Measurements from ENCODE around the gene EDN1.

EDN1 gene

DNA sequence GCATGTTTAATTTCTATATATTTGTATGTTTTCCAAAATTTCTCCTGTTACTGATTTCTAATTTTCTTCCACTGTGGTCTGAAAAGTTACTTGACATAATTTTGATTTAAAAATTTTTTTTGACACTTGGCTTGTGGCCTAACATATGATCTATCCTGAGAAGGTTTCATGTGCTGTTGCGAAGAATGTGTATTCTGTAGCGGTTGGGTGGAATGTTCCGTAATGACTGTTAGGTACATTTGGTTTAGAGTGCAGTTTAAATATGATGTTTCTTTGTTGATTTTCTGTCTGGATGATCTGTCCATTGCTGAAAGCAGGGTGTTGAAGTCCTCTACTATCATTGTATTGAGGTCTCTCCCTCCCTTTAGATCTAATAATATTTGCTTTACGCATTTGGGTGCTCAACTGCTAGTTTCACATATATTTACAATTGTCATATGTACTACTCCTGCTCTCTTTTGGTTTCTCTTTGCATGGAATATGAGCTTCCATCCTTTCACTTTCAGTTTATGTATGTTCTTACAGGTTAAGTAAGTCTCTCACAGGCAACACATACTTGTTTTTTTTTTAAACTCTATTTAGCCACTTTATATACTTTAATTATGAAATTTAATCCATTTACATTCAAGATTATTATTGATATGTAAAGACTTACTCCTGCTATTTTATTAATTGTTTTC is 19.5 kb upstream of the EDN1 start:
- DNase-seq, result no peak

GRCh38 chr6:12271594-12271993 is 18.6 kb upstream of the EDN1 start:
- DNase-seq, result no peak

- no peak for DNase-seq
These were observed 18.2 kb upstream of the EDN1 start for GRCh38 chr6:12271997-12272396.

- no peak for DNase-seq
These were observed 15.1 kb upstream of the EDN1 start for GRCh38 chr6:12275107-12275506.

- no peak for DNase-seq
These were observed 13.2 kb upstream of the EDN1 start for GRCh38 chr6:12276930-12277315.

- DNase-seq, result no peak
These were observed 12.8 kb upstream of the EDN1 start for GRCh38 chr6:12277386-12277785.

DNA sequence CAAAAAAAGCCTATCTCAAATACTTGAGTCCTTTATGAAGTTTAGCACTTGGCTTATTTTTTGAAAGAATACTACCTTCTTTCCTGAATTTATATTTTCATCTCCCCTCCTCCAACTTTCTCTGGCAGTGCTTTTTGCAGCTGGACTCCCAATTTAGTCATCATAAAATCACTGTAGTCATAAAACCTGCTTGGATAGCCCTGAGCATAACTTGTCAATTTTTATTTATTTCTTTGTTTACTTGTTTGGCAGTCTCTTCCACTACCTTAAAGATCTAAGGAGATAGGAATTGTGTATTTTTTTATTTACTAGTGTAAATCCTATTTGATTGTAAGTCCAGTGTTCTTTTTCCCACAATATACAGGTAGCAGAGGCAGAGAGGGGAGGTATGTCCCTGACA is 11.2 kb upstream of the EDN1 start:
- no peak for DNase-seq

DNA sequence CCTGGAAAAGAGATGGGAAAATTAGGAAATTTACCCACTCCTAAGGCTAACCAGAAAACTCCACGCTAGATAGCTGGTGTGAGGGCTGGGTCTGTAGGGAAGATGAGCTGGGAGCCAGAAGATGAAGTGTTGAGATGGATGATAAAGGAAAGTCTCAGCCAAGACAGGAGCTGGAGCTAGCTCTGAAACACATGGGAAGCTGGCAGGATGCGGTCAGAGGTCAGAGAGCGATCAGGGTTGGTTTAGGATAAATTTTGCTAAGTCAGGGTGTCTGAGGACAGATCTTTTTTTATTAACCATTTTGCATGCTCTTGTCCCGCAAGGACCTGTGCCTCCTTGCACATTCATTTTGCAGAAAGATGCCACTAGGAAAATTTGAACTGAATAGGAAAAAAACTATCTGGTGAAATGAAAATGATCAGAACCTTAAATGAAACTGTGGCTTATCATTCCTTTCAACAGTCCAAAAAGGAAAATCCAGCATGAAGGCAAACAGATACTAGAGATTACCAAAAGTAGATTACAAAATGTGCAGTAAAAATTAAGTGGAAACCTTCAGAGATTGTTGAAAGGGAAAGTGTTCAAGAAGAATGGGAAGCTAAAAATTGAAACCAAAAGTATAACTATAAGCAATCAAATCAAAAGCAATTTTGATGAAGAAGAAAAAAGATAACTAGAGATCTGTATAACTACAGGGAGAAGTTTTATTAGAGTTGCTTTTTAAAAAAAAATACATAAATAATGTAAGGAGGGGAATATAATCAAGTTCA is 10.7 kb upstream of the EDN1 start:
- DNase-seq, result no peak

- DNase-seq, result no peak
These were observed 9.7 kb upstream of the EDN1 start for GRCh38 chr6:12280458-12280857.

DNA sequence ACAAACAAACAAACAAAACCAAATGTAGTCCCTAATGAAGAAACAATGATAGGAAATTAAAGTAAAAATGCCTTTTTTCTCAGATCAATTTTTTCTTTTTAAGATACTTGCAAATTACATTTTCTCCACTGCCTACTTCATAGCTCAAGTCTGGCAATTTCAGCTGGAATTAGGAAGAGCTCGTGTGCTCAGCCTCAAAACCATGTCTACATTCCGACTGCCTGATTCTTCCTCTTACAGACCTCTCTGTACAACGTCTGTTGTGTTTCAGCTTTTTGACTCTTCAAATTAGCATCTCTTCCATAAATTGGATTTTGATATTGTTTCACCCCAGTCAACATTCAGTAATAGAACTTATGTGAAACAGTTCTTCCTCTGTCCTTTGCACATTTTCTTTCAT is 9.3 kb upstream of the EDN1 start:
- DNase-seq, result no peak

DNA sequence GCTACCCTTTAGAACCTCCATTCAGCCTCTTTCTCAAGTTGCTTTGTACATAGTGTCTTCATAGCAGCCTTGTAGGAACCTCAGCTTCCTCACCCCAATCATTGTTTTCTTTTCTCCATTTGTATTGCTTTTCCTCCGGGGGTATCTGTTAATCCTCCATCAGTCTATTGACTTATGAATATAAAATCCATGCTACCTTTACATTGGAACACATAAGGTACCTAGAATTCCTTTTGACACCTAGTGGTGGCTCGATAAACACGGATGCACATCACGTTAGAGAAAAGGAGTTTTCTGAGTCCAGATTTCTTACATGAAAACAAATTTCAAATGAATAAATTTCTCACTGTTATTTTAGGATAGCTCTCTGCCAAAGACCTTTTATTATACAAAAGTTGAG is 6.3 kb upstream of the EDN1 start:
- DNase-seq, result no peak

DNA sequence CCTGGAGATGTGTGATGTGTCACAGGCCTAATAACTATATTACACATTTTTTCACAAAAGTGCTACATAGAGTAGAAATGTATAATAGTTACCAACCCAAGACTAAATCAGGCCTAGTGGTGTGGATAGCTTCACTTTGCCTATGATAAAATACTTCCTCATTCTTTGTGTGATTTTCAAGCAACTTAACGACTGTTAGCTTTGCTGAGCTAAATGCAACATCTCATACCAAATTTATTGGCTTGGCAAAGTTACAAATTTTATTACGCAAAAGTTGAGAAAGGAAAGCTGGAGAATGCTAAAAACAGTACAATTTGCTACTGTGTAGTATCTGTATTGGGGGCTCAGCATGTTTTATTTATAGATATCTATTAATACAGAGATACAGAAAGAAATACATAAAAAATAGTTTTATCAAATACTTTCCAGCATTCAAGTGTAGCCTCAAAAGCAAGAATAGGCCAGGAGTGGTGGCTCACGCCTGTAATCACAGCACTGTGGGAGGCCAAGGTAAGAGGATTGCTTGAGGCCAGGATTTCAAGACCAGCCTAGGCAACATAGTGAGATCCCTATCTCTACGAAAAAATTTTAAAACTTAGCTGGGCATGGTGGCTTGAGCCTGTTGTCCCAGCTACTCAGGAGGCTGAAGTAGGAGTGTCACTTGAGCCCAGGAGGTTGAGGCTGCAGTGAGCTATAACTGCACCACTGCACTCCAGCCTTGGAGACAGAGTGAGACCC is 3.6 kb upstream of the EDN1 start:
- DNase-seq, result no peak

- no peak for DNase-seq
These were observed 1.9 kb upstream of the EDN1 start for GRCh38 chr6:12288211-12288618.

- no peak for DNase-seq
These were observed 1.2 kb upstream of the EDN1 start for GRCh38 chr6:12288914-12289313.

GRCh38 chr6:12289365-12289919 is 719 bp upstream of the EDN1 start:
- peak; percentile 30 for DNase-seq

- no peak for DNase-seq
These were observed 1.1 kb downstream of the EDN1 start for GRCh38 chr6:12291071-12291838.

GRCh38 chr6:12291839-12292604 is 1.9 kb downstream of the EDN1 start:
- no peak for DNase-seq

DNA sequence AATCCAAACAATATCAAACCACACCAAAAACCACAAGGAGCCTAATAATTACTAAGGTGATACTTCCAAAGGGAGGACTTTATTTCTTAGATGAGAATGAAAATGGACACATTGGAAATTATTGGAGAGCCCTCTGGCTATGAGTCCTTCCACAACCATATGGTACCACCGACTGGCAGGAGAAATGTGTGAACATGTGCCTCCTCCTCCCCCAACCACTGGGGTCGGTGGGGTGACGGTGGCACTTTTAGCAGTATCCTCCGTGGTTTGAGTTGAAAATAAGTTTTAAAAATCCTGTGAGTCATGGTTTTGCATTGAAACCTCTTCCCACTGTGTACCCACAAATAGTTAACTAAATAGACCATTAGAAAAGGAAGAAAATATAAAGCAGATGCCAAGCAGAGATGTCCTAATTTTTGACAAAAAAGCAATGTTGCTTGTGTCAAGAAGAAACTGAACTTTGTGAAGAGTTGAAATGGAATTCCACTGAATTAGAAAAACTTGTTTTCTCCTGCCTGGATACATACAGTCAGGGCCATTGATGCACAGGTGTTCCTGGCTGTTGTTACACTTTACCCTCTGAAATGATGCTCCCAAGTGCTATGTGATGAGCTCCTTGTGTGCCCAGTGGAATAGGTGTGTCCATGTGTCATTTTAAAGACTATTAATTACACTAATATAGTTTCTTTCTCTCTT is 3.2 kb downstream of the EDN1 start:
- no peak for DNase-seq

DNA sequence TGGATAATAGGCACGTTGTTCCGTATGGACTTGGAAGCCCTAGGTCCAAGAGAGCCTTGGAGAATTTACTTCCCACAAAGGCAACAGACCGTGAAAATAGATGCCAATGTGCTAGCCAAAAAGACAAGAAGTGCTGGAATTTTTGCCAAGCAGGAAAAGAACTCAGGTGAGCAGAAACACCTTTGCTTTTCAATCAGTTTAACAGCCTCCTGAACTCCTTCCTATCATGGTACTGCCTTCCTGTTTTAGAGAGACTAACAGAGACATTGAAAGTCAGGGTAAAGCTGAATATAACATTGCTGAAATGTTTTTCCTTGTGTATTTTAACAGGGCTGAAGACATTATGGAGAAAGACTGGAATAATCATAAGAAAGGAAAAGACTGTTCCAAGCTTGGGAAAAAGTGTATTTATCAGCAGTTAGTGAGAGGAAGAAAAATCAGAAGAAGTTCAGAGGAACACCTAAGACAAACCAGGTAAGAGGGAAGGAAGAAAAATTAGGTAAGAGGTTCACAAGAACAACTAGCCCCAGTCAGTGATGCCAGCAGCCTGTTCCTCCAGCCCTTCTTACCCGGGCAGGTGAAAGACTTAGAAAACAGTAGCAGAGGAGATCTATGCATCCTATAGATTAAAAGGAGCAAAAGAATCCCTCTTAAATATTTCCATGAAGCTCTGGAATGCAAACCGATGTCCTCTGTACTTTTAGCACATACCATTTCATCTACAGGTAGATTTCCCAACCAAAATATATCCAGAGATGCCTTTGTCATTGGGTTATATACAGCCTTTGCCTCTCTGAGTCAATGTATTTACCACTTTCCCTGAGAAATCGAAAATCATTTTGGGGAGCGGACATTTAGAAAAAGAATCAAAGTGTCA is 4.0 kb downstream of the EDN1 start:
- DNase-seq, result no peak

DNA sequence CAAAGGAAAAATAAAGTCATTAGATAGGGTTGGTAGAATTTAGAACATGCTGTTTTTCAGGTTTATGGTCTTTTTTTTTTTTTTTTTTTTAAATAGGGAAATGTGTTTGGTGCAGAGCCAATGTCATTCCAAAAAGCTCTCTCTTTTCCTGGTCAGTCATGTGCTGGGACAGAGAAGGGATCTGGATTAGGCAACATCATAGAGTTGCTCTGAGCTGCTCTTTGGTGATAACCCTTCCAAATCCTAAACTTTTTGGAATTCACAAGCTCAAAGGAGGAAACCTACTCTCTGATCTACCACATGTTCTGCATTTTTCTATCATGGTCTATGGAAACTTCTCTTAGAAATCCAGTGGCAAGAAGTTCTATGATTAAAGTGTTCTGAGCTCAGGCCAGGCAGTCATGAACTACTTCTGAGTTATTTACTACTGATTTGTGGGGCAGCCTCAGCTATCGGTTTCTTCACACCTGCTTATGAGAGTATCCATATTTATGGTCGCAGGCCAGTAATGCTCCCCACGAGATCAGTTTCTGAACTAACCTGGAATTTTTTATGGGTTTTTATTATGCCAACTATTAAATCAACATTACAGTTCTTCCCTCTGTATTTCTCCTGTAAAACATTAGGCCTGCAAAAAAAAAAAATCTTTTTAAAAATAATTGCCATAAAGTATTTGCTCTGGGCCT is 4.8 kb downstream of the EDN1 start:
- no peak for DNase-seq

Data from activated CD4-positive, alpha-beta T cell treated with anti-CD3 and anti-CD28 coated beads, Interleukin-2, amount 50 U/mL, for 1 hour (primary cell).